SK-N-SH treated with all-trans-retinoic acid at 6 μM for 48 hours (cell line): ENCODE measurements around the gene C2orf81.

Experiments
- ATAC-seq: fragments of 200-7000 bp; cut with Tn5 transposase; 3 replicates; pipeline ENCODE4 v1.9.1; 2020; ENCODE audit warnings: mild to moderate bottlenecking, moderate library complexity
- ARNTL ChIP-seq: fragments of 450-650 bp; formaldehyde crosslinking; IDR thresholded peaks from 2 replicates; pipeline ENCODE4 v1.5.0; 2020; ENCODE audit warnings: low read depth, mild to moderate bottlenecking, moderate library complexity, borderline replicate concordance
- BACH2 ChIP-seq: fragments of 250-450 bp; sonication (Bioruptor Pico); IDR thresholded peaks from 2 replicates; pipeline ENCODE4 v1.9.0; 2021; ENCODE audit warnings: mild to moderate bottlenecking, borderline replicate concordance
- CREB5 ChIP-seq: fragments of 250-450 bp; sonication (Bioruptor Pico); IDR thresholded peaks from 2 replicates; pipeline ENCODE4 v1.5.1; 2020; ENCODE audit warnings: low read depth, mild to moderate bottlenecking, moderate library complexity
- CSDC2 ChIP-seq: fragments of 250-450 bp; sonication (Bioruptor Pico); IDR thresholded peaks from 2 replicates; pipeline ENCODE4 v1.5.0; 2020; ENCODE audit warnings: mild to moderate bottlenecking, moderate library complexity
- CSRNP3 ChIP-seq: fragments of 250-450 bp; sonication (Bioruptor Pico); IDR thresholded peaks from 2 replicates; pipeline ENCODE4 v1.5.1; 2021; ENCODE audit warnings: mild to moderate bottlenecking, moderate library complexity
- ESRRG ChIP-seq: fragments of 250-450 bp; sonication (Bioruptor Pico); IDR thresholded peaks from 2 replicates; pipeline ENCODE4 v1.6.1; 2021; ENCODE audit warnings: mild to moderate bottlenecking
- GLIS3 ChIP-seq: fragments of 250-450 bp; sonication (Bioruptor Pico); IDR thresholded peaks from 2 replicates; pipeline ENCODE4 v1.5.0; 2020; ENCODE audit warnings: mild to moderate bottlenecking, moderate library complexity
- ISL1 ChIP-seq: fragments of 250-450 bp; sonication (Bioruptor Pico); IDR thresholded peaks from 2 replicates; pipeline ENCODE4 v2.1.2; 2022; ENCODE audit warnings: mild to moderate bottlenecking, moderate library complexity
- OSR1 ChIP-seq: fragments of 250-450 bp; sonication (Bioruptor Pico); IDR thresholded peaks from 2 replicates; pipeline ENCODE4 v1.8.0; 2022; ENCODE audit warnings: moderate library complexity, mild to moderate bottlenecking, inconsistent platforms
- POU6F1 ChIP-seq: fragments of 250-450 bp; sonication (Bioruptor Pico); IDR thresholded peaks from 2 replicates; pipeline ENCODE4 v1.8.0; 2021; ENCODE audit warnings: low read depth, mild to moderate bottlenecking, moderate library complexity, borderline replicate concordance
- PPARA ChIP-seq: fragments of 250-450 bp; sonication (Bioruptor Pico); IDR thresholded peaks from 2 replicates; pipeline ENCODE4 v1.5.0; 2020; ENCODE audit warnings: mild to moderate bottlenecking, borderline replicate concordance
- SNAI2 ChIP-seq: fragments of 250-450 bp; sonication (Bioruptor Pico); IDR thresholded peaks from 2 replicates; pipeline ENCODE4 v1.5.0; 2020; ENCODE audit warnings: mild to moderate bottlenecking, moderate library complexity
- TCF4 ChIP-seq: fragments of 250-450 bp; sonication (Bioruptor Pico); IDR thresholded peaks from 2 replicates; pipeline ENCODE4 v1.8.0; 2021; ENCODE audit warnings: mild to moderate bottlenecking, moderate library complexity, borderline replicate concordance
- TOX ChIP-seq: fragments of 250-450 bp; sonication (Bioruptor Pico); IDR thresholded peaks from 2 replicates; pipeline ENCODE4 v1.8.0; 2021; ENCODE audit warnings: mild to moderate bottlenecking, moderate library complexity, borderline replicate concordance
- ZC3H10 ChIP-seq: fragments of 250-450 bp; sonication (Bioruptor Pico); IDR thresholded peaks from 2 replicates; pipeline ENCODE4 v1.5.1; 2021; ENCODE audit warnings: mild to moderate bottlenecking, moderate library complexity
- ZFP3 ChIP-seq: fragments of 250-450 bp; sonication (Bioruptor Pico); IDR thresholded peaks from 2 replicates; pipeline ENCODE4 v1.5.0; 2020; ENCODE audit warnings: mild to moderate bottlenecking, moderate library complexity
- ZFP30 ChIP-seq: fragments of 450-650 bp; formaldehyde crosslinking; IDR thresholded peaks from 2 replicates; pipeline ENCODE4 v1.5.0; 2022; ENCODE audit warnings: mild to moderate bottlenecking, moderate library complexity
- ZNF565 ChIP-seq: fragments of 450-650 bp; formaldehyde crosslinking; conservative IDR thresholded peaks from 2 replicates; pipeline ENCODE4 v1.5.0; 2020; ENCODE audit warnings: low read depth, mild to moderate bottlenecking, moderate library complexity
- ZNF70 ChIP-seq: fragments of 450-650 bp; formaldehyde crosslinking; IDR thresholded peaks from 2 replicates; pipeline ENCODE4 v1.5.0; 2020; ENCODE audit warnings: mild to moderate bottlenecking, moderate library complexity
- ZNF8 ChIP-seq: fragments of 450-650 bp; formaldehyde crosslinking; IDR thresholded peaks from 2 replicates; pipeline ENCODE4 v1.5.0; 2020; ENCODE audit warnings: mild to moderate bottlenecking, moderate library complexity
- TF ChIP-seq, protein P1 (sequence below): fragments of 250-450 bp; sonication (Bioruptor Pico); IDR thresholded peaks from 2 replicates; pipeline ENCODE4 v1.8.0; 2020; ENCODE audit warnings: mild to moderate bottlenecking, moderate library complexity, borderline replicate concordance
- TF ChIP-seq, protein P2 (sequence below): fragments of 250-450 bp; sonication (Bioruptor Pico); IDR thresholded peaks from 2 replicates; pipeline ENCODE4 v1.5.0; 2020; ENCODE audit warnings: mild to moderate bottlenecking, moderate library complexity

C2orf81 gene

GRCh38 chr2:74439803-74440377 is 18.5 kb upstream of the C2orf81 start:
- TF ChIP-seq PPARA (CRISPR knock-in tag) (no peak), ZNF565 (CRISPR knock-in tag) (no peak), CSRNP3 (CRISPR knock-in tag) (no peak), ESRRG (no peak), CREB5 (no peak), ZC3H10 (no peak)
- ATAC-seq: peak; percentile 81

DNA sequence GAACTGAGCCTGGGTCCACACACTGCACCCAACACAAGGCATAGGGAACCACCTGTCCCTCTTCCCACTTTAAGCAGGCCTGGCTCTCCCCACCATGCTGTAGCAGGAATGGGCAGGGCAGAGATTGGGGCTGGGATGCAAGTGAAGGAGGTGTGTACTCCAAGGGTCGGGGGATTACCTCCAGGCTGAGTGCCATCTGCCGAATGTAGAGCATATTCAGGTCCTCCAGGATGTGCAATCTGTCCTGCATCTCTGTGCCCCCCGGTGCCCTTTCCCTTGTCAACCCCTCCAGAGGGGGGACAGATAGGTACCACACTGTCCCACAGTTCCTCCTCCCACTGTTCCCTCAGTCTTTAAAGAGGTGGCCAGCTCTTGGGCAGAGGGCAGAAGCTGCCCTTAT is 18.0 kb upstream of the C2orf81 start:
- ATAC-seq: no peak; the same call in 1 of the 3 replicates
- TF ChIP-seq CSRNP3 (CRISPR knock-in tag) (no peak), ZNF70 (CRISPR knock-in tag) (no peak), SNAI2 (no peak), TCF4 (CRISPR knock-in tag) (no peak), ARNTL (CRISPR knock-in tag) (no peak), BACH2 (CRISPR knock-in tag) (no peak), GLIS3 (CRISPR knock-in tag) (no peak), POU6F1 (CRISPR knock-in tag) (no peak), ZFP3 (no peak), ZNF8 (no peak), CSDC2 (CRISPR knock-in tag) (no peak), OSR1 (CRISPR knock-in tag) (no peak), ZFP30 (CRISPR knock-in tag) (no peak)
- TF ChIP-seq, protein P1, sequence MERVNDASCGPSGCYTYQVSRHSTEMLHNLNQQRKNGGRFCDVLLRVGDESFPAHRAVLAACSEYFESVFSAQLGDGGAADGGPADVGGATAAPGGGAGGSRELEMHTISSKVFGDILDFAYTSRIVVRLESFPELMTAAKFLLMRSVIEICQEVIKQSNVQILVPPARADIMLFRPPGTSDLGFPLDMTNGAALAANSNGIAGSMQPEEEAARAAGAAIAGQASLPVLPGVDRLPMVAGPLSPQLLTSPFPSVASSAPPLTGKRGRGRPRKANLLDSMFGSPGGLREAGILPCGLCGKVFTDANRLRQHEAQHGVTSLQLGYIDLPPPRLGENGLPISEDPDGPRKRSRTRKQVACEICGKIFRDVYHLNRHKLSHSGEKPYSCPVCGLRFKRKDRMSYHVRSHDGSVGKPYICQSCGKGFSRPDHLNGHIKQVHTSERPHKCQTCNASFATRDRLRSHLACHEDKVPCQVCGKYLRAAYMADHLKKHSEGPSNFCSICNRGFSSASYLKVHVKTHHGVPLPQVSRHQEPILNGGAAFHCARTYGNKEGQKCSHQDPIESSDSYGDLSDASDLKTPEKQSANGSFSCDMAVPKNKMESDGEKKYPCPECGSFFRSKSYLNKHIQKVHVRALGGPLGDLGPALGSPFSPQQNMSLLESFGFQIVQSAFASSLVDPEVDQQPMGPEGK (CRISPR knock-in tag): no peak
- TF ChIP-seq, protein P2, sequence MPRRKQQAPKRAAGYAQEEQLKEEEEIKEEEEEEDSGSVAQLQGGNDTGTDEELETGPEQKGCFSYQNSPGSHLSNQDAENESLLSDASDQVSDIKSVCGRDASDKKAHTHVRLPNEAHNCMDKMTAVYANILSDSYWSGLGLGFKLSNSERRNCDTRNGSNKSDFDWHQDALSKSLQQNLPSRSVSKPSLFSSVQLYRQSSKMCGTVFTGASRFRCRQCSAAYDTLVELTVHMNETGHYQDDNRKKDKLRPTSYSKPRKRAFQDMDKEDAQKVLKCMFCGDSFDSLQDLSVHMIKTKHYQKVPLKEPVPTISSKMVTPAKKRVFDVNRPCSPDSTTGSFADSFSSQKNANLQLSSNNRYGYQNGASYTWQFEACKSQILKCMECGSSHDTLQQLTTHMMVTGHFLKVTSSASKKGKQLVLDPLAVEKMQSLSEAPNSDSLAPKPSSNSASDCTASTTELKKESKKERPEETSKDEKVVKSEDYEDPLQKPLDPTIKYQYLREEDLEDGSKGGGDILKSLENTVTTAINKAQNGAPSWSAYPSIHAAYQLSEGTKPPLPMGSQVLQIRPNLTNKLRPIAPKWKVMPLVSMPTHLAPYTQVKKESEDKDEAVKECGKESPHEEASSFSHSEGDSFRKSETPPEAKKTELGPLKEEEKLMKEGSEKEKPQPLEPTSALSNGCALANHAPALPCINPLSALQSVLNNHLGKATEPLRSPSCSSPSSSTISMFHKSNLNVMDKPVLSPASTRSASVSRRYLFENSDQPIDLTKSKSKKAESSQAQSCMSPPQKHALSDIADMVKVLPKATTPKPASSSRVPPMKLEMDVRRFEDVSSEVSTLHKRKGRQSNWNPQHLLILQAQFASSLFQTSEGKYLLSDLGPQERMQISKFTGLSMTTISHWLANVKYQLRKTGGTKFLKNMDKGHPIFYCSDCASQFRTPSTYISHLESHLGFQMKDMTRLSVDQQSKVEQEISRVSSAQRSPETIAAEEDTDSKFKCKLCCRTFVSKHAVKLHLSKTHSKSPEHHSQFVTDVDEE (CRISPR knock-in tag): no peak

GRCh38 chr2:74438248-74438647 is 16.8 kb upstream of the C2orf81 start:
- no peak for ATAC-seq
- TF ChIP-seq CSDC2 (CRISPR knock-in tag) (no peak), TOX (CRISPR knock-in tag) (no peak), ZNF70 (CRISPR knock-in tag) (no peak), ISL1 (CRISPR knock-in tag) (no peak), PPARA (CRISPR knock-in tag) (no peak), CREB5 (no peak), ESRRG (no peak), ARNTL (CRISPR knock-in tag) (no peak)
- TF ChIP-seq, protein P2 (CRISPR knock-in tag): no peak
